ENCODE data around the gene GRAP2.

DNA sequence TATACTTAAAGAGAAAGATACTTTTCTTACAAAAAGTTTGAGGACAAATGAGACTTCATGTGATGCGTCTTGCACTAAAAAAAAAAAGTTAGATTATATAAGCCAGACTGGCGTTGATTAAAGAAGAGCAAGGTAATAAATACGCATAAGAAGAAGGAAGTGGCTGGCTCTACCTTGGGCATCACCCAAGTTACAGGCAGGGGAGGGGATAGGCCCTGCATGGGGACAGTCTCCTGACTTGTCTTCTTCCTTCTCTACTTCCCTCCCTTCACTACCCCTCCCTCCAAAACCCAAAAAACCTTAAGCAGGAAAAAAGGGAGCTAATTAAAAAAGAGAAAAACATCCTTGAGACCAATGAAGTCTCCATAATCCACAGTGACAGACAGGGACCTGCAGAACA lies 37.0 kb downstream of the GRAP2 start:
- TF ChIP-seq, protein P1, sequence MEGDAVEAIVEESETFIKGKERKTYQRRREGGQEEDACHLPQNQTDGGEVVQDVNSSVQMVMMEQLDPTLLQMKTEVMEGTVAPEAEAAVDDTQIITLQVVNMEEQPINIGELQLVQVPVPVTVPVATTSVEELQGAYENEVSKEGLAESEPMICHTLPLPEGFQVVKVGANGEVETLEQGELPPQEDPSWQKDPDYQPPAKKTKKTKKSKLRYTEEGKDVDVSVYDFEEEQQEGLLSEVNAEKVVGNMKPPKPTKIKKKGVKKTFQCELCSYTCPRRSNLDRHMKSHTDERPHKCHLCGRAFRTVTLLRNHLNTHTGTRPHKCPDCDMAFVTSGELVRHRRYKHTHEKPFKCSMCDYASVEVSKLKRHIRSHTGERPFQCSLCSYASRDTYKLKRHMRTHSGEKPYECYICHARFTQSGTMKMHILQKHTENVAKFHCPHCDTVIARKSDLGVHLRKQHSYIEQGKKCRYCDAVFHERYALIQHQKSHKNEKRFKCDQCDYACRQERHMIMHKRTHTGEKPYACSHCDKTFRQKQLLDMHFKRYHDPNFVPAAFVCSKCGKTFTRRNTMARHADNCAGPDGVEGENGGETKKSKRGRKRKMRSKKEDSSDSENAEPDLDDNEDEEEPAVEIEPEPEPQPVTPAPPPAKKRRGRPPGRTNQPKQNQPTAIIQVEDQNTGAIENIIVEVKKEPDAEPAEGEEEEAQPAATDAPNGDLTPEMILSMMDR (IDR thresholded peaks at IDR 0.05), result no peak
- TF ChIP-seq POLR2A (IDR thresholded peaks at IDR 0.05), result no peak
